Lower leg skin (tissue), 4 donors: Measurements from ENCODE around the gene WWC1. TPM values are rescaled to one million over a fixed set of nuclear protein-coding genes. Genes with fewer than 3 reads are reported as not detected.

Experiments used
- DNase-seq, 2 donors: peaks; one replicate each; pipeline ENCODE4 v3.0.0-alpha.2; 2019; ENCODE audit warnings: low spot score in 2 of 2
- H3K4me3 ChIP-seq: fragments of 200-600 bp; sonication (generic); 2 replicates; pipeline ENCODE4 v1.5.1; 2017; ENCODE audit warnings: mild to moderate bottlenecking, low read depth; ENCODE audit not compliant: poor library complexity, severe bottlenecking
- POLR2A ChIP-seq, 2 donors: fragments of 450-650 bp; IDR thresholded peaks; one replicate each; pipeline ENCODE4 v1.6.1; 2016 to 2017; ENCODE audit warnings: antibody characterized with exemption in 2 of 2, mild to moderate bottlenecking in 1 of 2, moderate library complexity in 1 of 2
- WGBS, 2 donors: methylation state at CpG; one replicate each; pipeline ENCODE4 v1.1.5; 2018; 5-methylcytosine and 5-hydroxymethylcytosine counted together
- intact Hi-C: fragments of 100-400 bp; cut with DNase I; formaldehyde crosslinking; loops from one replicate; pipeline ENCODE4 v1.15.0; 2023; ENCODE audit warnings: low total_unique reads
- total RNA-seq, 4 donors: library from RNA; depleted of rRNA; stranded (reverse); fragments of >200 nt; gene quantifications; one replicate each; pipeline ENCODE4 v1.1.0, GENCODE V29; 2016
- TF ChIP-seq, protein P1 (sequence below), 3 donors: fragments of 450-650 bp; IDR thresholded peaks; one replicate each; pipeline ENCODE4 v1.5.1; 2016; ENCODE audit warnings: antibody characterized with exemption in 3 of 3, mild to moderate bottlenecking in 3 of 3, moderate library complexity in 2 of 3

The WWC1 gene
- total RNA-seq, 4 donors from 2014 or later, result 23.5 to 57.0 (median 30.0) TPM

- no peak for TF ChIP-seq POLR2A (IDR thresholded peaks at IDR 0.05)
- TF ChIP-seq, protein P1, sequence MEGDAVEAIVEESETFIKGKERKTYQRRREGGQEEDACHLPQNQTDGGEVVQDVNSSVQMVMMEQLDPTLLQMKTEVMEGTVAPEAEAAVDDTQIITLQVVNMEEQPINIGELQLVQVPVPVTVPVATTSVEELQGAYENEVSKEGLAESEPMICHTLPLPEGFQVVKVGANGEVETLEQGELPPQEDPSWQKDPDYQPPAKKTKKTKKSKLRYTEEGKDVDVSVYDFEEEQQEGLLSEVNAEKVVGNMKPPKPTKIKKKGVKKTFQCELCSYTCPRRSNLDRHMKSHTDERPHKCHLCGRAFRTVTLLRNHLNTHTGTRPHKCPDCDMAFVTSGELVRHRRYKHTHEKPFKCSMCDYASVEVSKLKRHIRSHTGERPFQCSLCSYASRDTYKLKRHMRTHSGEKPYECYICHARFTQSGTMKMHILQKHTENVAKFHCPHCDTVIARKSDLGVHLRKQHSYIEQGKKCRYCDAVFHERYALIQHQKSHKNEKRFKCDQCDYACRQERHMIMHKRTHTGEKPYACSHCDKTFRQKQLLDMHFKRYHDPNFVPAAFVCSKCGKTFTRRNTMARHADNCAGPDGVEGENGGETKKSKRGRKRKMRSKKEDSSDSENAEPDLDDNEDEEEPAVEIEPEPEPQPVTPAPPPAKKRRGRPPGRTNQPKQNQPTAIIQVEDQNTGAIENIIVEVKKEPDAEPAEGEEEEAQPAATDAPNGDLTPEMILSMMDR (IDR thresholded peaks at IDR 0.05), result no peak
- intact Hi-C loops, result no loop called here
- 64% methylated on average over 11 of the region's 11 CpGs for WGBS, 2 donors
- H3K4me3 ChIP-seq, result no peak overlapping the region
- DNase-seq, result no peak
Observed at GRCh38 chr5:168301593-168302390, 10.3 kb downstream of the WWC1 start.

- no peak overlapping the region for H3K4me3 ChIP-seq
- no peak for DNase-seq
- no peak for TF ChIP-seq POLR2A (IDR thresholded peaks at IDR 0.05)
- TF ChIP-seq, protein P1 (IDR thresholded peaks at IDR 0.05), result no peak
- intact Hi-C loops, result no loop called here
- 76 to 90% methylated on average over 3 of the region's 3 CpGs for WGBS, 2 donors
Observed at GRCh38 chr5:168302785-168303184, 11.3 kb downstream of the WWC1 start.

- TF ChIP-seq, protein P1 (IDR thresholded peaks at IDR 0.05), result no peak
- TF ChIP-seq POLR2A (IDR thresholded peaks at IDR 0.05), result no peak
- intact Hi-C loops, result no loop called here
- H3K4me3 ChIP-seq, result no peak overlapping the region
- WGBS, 2 donors, result 87% methylated on average over 5 of the region's 5 CpGs
- DNase-seq, result no peak
Observed at GRCh38 chr5:168303393-168304025, 12.1 kb downstream of the WWC1 start.

GRCh38 chr5:168304349-168304748 is 12.9 kb downstream of the WWC1 start:
- H3K4me3 ChIP-seq, result no peak overlapping the region
- intact Hi-C loops, result no loop called here
- no peak for TF ChIP-seq POLR2A (IDR thresholded peaks at IDR 0.05)
- TF ChIP-seq, protein P1 (IDR thresholded peaks at IDR 0.05), result no peak
- DNase-seq, result no peak
- WGBS, 2 donors, result 91 to 100% methylated on average over 2 of the region's 2 CpGs

DNA sequence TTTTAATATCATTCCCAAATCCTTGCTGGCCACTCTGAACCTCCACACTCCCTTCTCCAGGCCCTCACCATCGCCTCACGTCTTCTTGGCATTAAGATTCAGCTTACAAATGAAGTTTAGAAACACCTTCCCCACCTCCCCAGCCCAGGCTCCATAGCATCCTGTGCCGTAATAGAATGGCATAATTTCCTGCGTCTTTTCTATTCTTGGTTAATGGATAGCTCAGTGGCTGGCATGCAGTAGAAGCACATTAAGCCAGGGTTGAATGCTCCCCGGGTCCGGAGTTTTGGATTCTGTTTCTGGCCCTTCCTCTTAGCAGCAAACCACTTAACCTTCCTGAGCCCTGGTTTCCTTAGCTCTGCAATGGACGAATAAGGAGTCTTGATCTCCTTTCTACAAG is 13.8 kb downstream of the WWC1 start:
- 86 to 92% methylated on average over 7 of the region's 7 CpGs for WGBS, 2 donors
- intact Hi-C loops, result no loop called here
- H3K4me3 ChIP-seq, result no peak overlapping the region
- TF ChIP-seq, protein P1 (IDR thresholded peaks at IDR 0.05), result no peak
- no peak for TF ChIP-seq POLR2A (IDR thresholded peaks at IDR 0.05)
- DNase-seq, result no peak
